ENCODE data around the gene GPM6B.

GPM6B gene

DNA sequence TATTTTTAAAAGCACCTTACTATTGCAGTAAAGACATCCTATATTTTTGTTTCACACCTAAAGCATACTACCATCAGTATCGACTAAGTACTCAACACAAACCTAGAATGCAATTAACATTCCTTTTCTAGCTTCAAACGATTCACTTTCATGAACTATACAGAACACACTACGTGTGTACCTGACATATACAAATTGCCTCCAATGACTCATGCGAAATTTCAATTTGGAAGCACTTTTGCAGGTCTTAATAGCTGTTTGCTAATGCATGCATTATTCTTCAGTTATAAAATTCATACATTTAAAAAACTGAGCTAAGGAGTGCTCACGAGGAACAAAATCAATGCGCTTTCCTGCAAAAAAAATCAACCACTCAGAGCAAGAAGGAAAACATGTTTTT lies 19.7 kb upstream of the GPM6B start:
- no peak overlapping the region for H3K4me3 ChIP-seq (ENCODE audit: low read length)
- TF ChIP-seq, protein P1, sequence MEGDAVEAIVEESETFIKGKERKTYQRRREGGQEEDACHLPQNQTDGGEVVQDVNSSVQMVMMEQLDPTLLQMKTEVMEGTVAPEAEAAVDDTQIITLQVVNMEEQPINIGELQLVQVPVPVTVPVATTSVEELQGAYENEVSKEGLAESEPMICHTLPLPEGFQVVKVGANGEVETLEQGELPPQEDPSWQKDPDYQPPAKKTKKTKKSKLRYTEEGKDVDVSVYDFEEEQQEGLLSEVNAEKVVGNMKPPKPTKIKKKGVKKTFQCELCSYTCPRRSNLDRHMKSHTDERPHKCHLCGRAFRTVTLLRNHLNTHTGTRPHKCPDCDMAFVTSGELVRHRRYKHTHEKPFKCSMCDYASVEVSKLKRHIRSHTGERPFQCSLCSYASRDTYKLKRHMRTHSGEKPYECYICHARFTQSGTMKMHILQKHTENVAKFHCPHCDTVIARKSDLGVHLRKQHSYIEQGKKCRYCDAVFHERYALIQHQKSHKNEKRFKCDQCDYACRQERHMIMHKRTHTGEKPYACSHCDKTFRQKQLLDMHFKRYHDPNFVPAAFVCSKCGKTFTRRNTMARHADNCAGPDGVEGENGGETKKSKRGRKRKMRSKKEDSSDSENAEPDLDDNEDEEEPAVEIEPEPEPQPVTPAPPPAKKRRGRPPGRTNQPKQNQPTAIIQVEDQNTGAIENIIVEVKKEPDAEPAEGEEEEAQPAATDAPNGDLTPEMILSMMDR (conservative IDR thresholded peaks at IDR 0.05; ENCODE audit: low read depth, low read length): no peak
- DNase-seq (ENCODE audit: low read depth): no peak

DNA sequence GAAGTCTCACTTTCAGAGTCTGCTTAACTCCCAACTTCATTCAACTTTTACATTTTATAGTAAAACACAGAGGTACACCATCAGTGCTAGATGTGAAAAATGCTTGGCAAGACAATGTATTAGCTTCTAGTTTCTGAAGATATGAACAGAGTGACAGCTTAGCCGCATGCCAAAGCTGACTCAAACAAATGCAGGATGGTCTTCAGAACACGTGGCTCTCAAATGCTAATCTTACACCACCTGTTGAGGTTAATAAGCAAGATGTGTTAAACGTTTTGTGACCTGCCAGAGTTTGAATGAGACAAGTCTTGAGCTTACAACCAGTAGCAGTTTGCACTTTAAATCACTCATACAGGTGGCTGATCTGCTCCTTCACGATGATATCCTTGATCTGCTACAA lies 18.9 kb upstream of the GPM6B start:
- H3K4me3 ChIP-seq (ENCODE audit: low read length): no peak overlapping the region
- DNase-seq (ENCODE audit: low read depth): no peak
- TF ChIP-seq, protein P1 (conservative IDR thresholded peaks at IDR 0.05; ENCODE audit: low read depth, low read length): no peak

- TF ChIP-seq, protein P1 (conservative IDR thresholded peaks at IDR 0.05; ENCODE audit: low read depth, low read length): no peak
- DNase-seq (ENCODE audit: low read depth): no peak
- H3K4me3 ChIP-seq (ENCODE audit: low read length): no peak overlapping the region
Measured at GRCh38 chrX:13834355-13834754, 17.5 kb upstream of the GPM6B start.

DNA sequence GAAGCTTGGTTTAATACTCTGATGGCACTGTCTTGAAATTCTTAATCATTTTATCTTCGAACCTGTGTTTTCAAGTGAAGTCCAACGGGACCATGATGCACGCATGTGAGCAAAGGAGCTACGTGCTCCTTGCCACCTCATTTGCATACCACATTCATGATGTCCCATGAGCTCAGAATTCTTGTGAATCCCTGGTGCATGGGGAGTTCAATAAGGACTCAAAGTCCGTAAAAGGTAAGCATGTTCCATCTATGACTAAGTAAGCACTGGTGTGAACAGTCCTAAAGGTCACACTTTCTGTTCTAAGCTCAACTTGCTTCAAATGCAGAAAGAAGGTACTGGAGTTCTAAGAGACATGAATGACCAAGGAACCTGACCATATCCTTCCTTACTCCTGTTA lies 13.1 kb upstream of the GPM6B start:
- H3K4me3 ChIP-seq (ENCODE audit: low read length): no peak overlapping the region
- TF ChIP-seq, protein P1 (conservative IDR thresholded peaks at IDR 0.05; ENCODE audit: low read depth, low read length): no peak
- no peak for DNase-seq (ENCODE audit: low read depth)

GRCh38 chrX:13828392-13828791 lies 11.5 kb upstream of the GPM6B start:
- H3K4me3 ChIP-seq (ENCODE audit: low read length): no peak overlapping the region
- TF ChIP-seq, protein P1 (conservative IDR thresholded peaks at IDR 0.05; ENCODE audit: low read depth, low read length): no peak
- no peak for DNase-seq (ENCODE audit: low read depth)

GRCh38 chrX:13827298-13828090 lies 10.6 kb upstream of the GPM6B start:
- no peak for DNase-seq (ENCODE audit: low read depth)
- TF ChIP-seq, protein P1 (conservative IDR thresholded peaks at IDR 0.05; ENCODE audit: low read depth, low read length): no peak

GRCh38 chrX:13826770-13827169 lies 9.9 kb upstream of the GPM6B start:
- TF ChIP-seq, protein P1 (conservative IDR thresholded peaks at IDR 0.05; ENCODE audit: low read depth, low read length): no peak
- H3K4me3 ChIP-seq (ENCODE audit: low read length): no peak overlapping the region
- no peak for DNase-seq (ENCODE audit: low read depth)

More at GRCh38 chrX:13827298-13828090, 10.6 kb upstream of the GPM6B start:
- no peak overlapping the region for H3K4me3 ChIP-seq (ENCODE audit: low read length)

Measured in retinal pigment epithelial cell (primary cell).